ENCODE data around the gene GPD1L.
"Not testable (repeated sequence)": the region's sequence is repeated elsewhere in the genome, so short reads cannot be mapped to it uniquely, and the experiment has no call there.

GPD1L gene

GRCh38 chr3:32105291-32106131 is 909 bp upstream of the GPD1L start:
- DNase-seq (ENCODE audit: low spot score) = no peak

- peak; percentile 6 for DNase-seq (ENCODE audit: low spot score)
Observed at GRCh38 chr3:32106929-32107362, 526 bp downstream of the GPD1L start.

GRCh38 chr3:32108224-32108623 is 1.8 kb downstream of the GPD1L start:
- DNase-seq (ENCODE audit: low spot score) = not testable (repeated sequence)

- DNase-seq (ENCODE audit: low spot score) = no peak
Observed at GRCh38 chr3:32109256-32109655, 2.8 kb downstream of the GPD1L start.

- DNase-seq (ENCODE audit: low spot score) = no peak
Observed at GRCh38 chr3:32110233-32110760, 3.9 kb downstream of the GPD1L start.

GRCh38 chr3:32111560-32111959 is 5.1 kb downstream of the GPD1L start:
- DNase-seq (ENCODE audit: low spot score) = no peak

- DNase-seq (ENCODE audit: low spot score) = no peak
Observed at GRCh38 chr3:32113566-32113965, 7.1 kb downstream of the GPD1L start.

GRCh38 chr3:32113981-32114545 is 7.6 kb downstream of the GPD1L start:
- DNase-seq (ENCODE audit: low spot score) = no peak

GRCh38 chr3:32114546-32115386 is 8.3 kb downstream of the GPD1L start:
- not testable (repeated sequence) for DNase-seq (ENCODE audit: low spot score)

- no peak for DNase-seq (ENCODE audit: low spot score)
Observed at GRCh38 chr3:32117320-32117719, 10.9 kb downstream of the GPD1L start.

- DNase-seq (ENCODE audit: low spot score) = no peak
Observed at GRCh38 chr3:32118215-32118614, 11.8 kb downstream of the GPD1L start.

- DNase-seq (ENCODE audit: low spot score) = no peak
Observed at GRCh38 chr3:32120471-32120870, 14.1 kb downstream of the GPD1L start.

- no peak for DNase-seq (ENCODE audit: low spot score)
Observed at GRCh38 chr3:32121137-32121536, 14.7 kb downstream of the GPD1L start.

- no peak for DNase-seq (ENCODE audit: low spot score)
Observed at GRCh38 chr3:32123620-32124019, 17.2 kb downstream of the GPD1L start.

- no peak for DNase-seq (ENCODE audit: low spot score)
Observed at GRCh38 chr3:32125012-32125411, 18.6 kb downstream of the GPD1L start.

GRCh38 chr3:32126305-32127015 is 20.0 kb downstream of the GPD1L start:
- DNase-seq (ENCODE audit: low spot score) = no peak

- no peak for DNase-seq (ENCODE audit: low spot score)
Observed at GRCh38 chr3:32127219-32127826, 20.9 kb downstream of the GPD1L start.

GRCh38 chr3:32128936-32129335 is 22.5 kb downstream of the GPD1L start:
- DNase-seq (ENCODE audit: low spot score) = no peak

GRCh38 chr3:32129832-32130231 is 23.4 kb downstream of the GPD1L start:
- DNase-seq (ENCODE audit: low spot score) = no peak

- DNase-seq (ENCODE audit: low spot score) = no peak
Observed at GRCh38 chr3:32132121-32132520, 25.7 kb downstream of the GPD1L start.

- no peak for DNase-seq (ENCODE audit: low spot score)
Observed at GRCh38 chr3:32132706-32133105, 26.3 kb downstream of the GPD1L start.
